ENCODE results near the gene RPRD2. TPM values are rescaled to one million over a fixed set of nuclear protein-coding genes. Genes with fewer than 3 reads are reported as not detected.

Gene RPRD2
- total and polyA plus RNA-seq, 9 of the 15 experiments (the other 6 are each of a cell fraction or from before 2014, with no cell fraction given): 1.5 to 21.6 (median 7.7) TPM

- TF ChIP-seq NKRF (IDR thresholded peaks at IDR 0.05; ENCODE audit: borderline replicate concordance): peak; percentile 9; the same call in 1 of the 2 replicates
- TF ChIP-seq CUX1 (CRISPR knock-in tag; IDR thresholded peaks at IDR 0.05): 0 out of 2 replicates have a peak, but pooled peaks have one; percentile 48
- no peak for TF ChIP-seq CHCHD3 (CRISPR knock-in tag; IDR thresholded peaks at IDR 0.05)
- no peak for TF ChIP-seq GTF3C2 (IDR thresholded peaks at IDR 0.05; ENCODE audit: borderline replicate concordance, extremely low read depth, insufficient read length)
- no peak for TF ChIP-seq UBTF (IDR thresholded peaks at IDR 0.05; ENCODE audit: borderline replicate concordance in 1 of 2, low read depth in 2 of 2, low read length in 2 of 2)
- TF ChIP-seq SMARCA4 (IDR thresholded peaks at IDR 0.05): 0 out of 2 replicates have a peak, but pooled peaks have one; percentile 17
- TF ChIP-seq PHB (CRISPR knock-in tag; IDR thresholded peaks at IDR 0.05): 0 out of 2 replicates have a peak, but pooled peaks have one; percentile 44
- TF ChIP-seq CBFA2T2 (conservative IDR thresholded peaks at IDR 0.05): no peak
- no peak for TF ChIP-seq PYGO2 (tag; IDR thresholded peaks at IDR 0.05)
- 0 out of 2 replicates have a peak, but pooled peaks have one; percentile 0 for TF ChIP-seq SP1 (CRISPR knock-in tag; IDR thresholded peaks at IDR 0.05)
- 0 out of 2 replicates have a peak, but pooled peaks have one; percentile 43 for TF ChIP-seq AFF4 (CRISPR knock-in tag; IDR thresholded peaks at IDR 0.05)
These were observed 42.2 kb upstream of the RPRD2 start (continued) for GRCh38 chr1:150321826-150322166.
